H9 (cell line): ENCODE results near the gene CERKL. TPM values are rescaled to one million over a fixed set of nuclear protein-coding genes. Genes with fewer than 3 reads are reported as not detected.

ENCODE experiments used
- DNase-seq: peaks from one replicate; pipeline ENCODE4 v3.0.0-alpha.2; 2017
- H2AFZ ChIP-seq: one replicate; pipeline ENCODE4 v1.6.1; 2013; ENCODE audit warnings: mild to moderate bottlenecking, low read length, control low read depth, moderate library complexity
- H2AK5ac ChIP-seq: 2 replicates; pipeline ENCODE4 v1.6.1; 2013; ENCODE audit warnings: low read length, control low read depth, mixed read lengths; ENCODE audit not compliant: insufficient read length
- H2BK120ac ChIP-seq: one replicate; pipeline ENCODE4 v1.6.1; 2013; ENCODE audit warnings: low read depth, mild to moderate bottlenecking, low read length, control low read depth, inconsistent platforms; ENCODE audit not compliant: poor library complexity, severe bottlenecking
- H2BK12ac ChIP-seq: 2 replicates; pipeline ENCODE4 v1.6.1; 2013; ENCODE audit warnings: low read length, control low read depth, mixed read lengths, low read depth; ENCODE audit not compliant: insufficient read length
- H2BK15ac ChIP-seq: 2 replicates; pipeline ENCODE4 v1.6.1; 2013; ENCODE audit warnings: low read depth, low read length, control low read depth
- H2BK20ac ChIP-seq: one replicate; pipeline ENCODE4 v1.6.1; 2013; ENCODE audit warnings: low read depth, mild to moderate bottlenecking, low read length, control low read depth, inconsistent platforms; ENCODE audit not compliant: poor library complexity, severe bottlenecking
- H2BK5ac ChIP-seq: 2 replicates; pipeline ENCODE4 v1.6.1; 2013; ENCODE audit warnings: low read length, control low read depth, mixed read lengths; ENCODE audit not compliant: insufficient read length
- H3K14ac ChIP-seq: 2 replicates; pipeline ENCODE4 v1.6.1; 2013; ENCODE audit warnings: low read length, control low read depth; ENCODE audit not compliant: insufficient read depth
- H3K18ac ChIP-seq: 2 replicates; pipeline ENCODE4 v1.6.1; 2013; ENCODE audit warnings: low read depth, mild to moderate bottlenecking, mixed read lengths, low read length, control low read depth; ENCODE audit not compliant: insufficient read length
- H3K23ac ChIP-seq: 2 replicates; pipeline ENCODE4 v1.6.1; 2013; ENCODE audit warnings: low read length, control low read depth, mixed read lengths, low read depth; ENCODE audit not compliant: insufficient read length
- H3K23me2 ChIP-seq: 2 replicates; pipeline ENCODE4 v1.6.1; 2013; ENCODE audit warnings: low read depth, mild to moderate bottlenecking, mixed read lengths, low read length, control low read depth; ENCODE audit not compliant: insufficient read length, poor library complexity, severe bottlenecking
- H3K27ac ChIP-seq: 2 replicates; pipeline ENCODE4 v1.5.1; 2013; ENCODE audit warnings: low read length, control low read depth, mixed read lengths, low read depth; ENCODE audit not compliant: insufficient read length
- H3K27me3 ChIP-seq: 2 replicates; pipeline ENCODE4 v1.6.1; 2013; ENCODE audit warnings: low read length, control low read depth, inconsistent platforms; ENCODE audit not compliant: insufficient read depth
- H3K4ac ChIP-seq: 2 replicates; pipeline ENCODE4 v1.6.1; 2013; ENCODE audit warnings: low read depth, mild to moderate bottlenecking, control low read depth, inconsistent platforms, low read length, moderate library complexity
- H3K4me1 ChIP-seq: 2 replicates; pipeline ENCODE4 v1.6.1; 2013; ENCODE audit warnings: low read length, control low read depth, inconsistent platforms; ENCODE audit not compliant: insufficient read depth
- H3K4me2 ChIP-seq: 2 replicates; pipeline ENCODE4 v1.6.1; 2013; ENCODE audit warnings: low read length, control low read depth, mixed read lengths; ENCODE audit not compliant: insufficient read length, insufficient read depth
- H3K56ac ChIP-seq: 2 replicates; pipeline ENCODE4 v1.6.1; 2013; ENCODE audit warnings: low read depth, mild to moderate bottlenecking, mixed read lengths, low read length, control low read depth; ENCODE audit not compliant: insufficient read length
- H3K79me1 ChIP-seq: 2 replicates; pipeline ENCODE4 v1.6.1; 2013; ENCODE audit warnings: low read depth, mild to moderate bottlenecking, moderate library complexity, low read length, control low read depth, inconsistent platforms; ENCODE audit not compliant: insufficient read depth, poor library complexity, severe bottlenecking
- H3K79me2 ChIP-seq: 2 replicates; pipeline ENCODE4 v1.6.1; 2013; ENCODE audit warnings: low read length, control low read depth, inconsistent platforms; ENCODE audit not compliant: insufficient read depth
- H3K9ac ChIP-seq: 2 replicates; pipeline ENCODE4 v1.6.1; 2013; ENCODE audit warnings: low read length, control low read depth, mixed read lengths; ENCODE audit not compliant: insufficient read length; ENCODE audit errors: extremely low read depth
- H3K9me3 ChIP-seq: one replicate; pipeline ENCODE4 v1.6.1; 2013; ENCODE audit warnings: low read depth, low read length, inconsistent platforms; ENCODE audit not compliant: control insufficient read depth
- H3T11ph ChIP-seq: one replicate; pipeline ENCODE4 v1.6.1; 2013; ENCODE audit warnings: mild to moderate bottlenecking, low read length, control low read depth, inconsistent platforms
- H4K20me1 ChIP-seq: one replicate; pipeline ENCODE4 v1.6.1; 2013; ENCODE audit not compliant: control insufficient read depth, insufficient read length, insufficient read depth
- H4K5ac ChIP-seq: 2 replicates; pipeline ENCODE4 v1.6.1; 2013; ENCODE audit warnings: low read depth, mild to moderate bottlenecking, mixed read lengths, low read length, control low read depth; ENCODE audit not compliant: insufficient read length
- H4K8ac ChIP-seq: replicated peaks from 2 replicates; pipeline ENCODE4 v1.6.1; 2013; ENCODE audit warnings: low read length, control low read depth, mixed read lengths, low read depth; ENCODE audit not compliant: insufficient read length
- H4K91ac ChIP-seq: 2 replicates; pipeline ENCODE4 v1.6.1; 2013; ENCODE audit warnings: low read depth, mild to moderate bottlenecking, moderate library complexity, mixed read lengths, low read length, control low read depth; ENCODE audit not compliant: insufficient read length
- H3K27ac Mint-ChIP-seq, 3 experiments: 2 replicates in 2 of 3; 3 replicates in 1 of 3; pipeline ENCODE4 v1.8.0; 2020 to 2021; ENCODE audit warnings: mixed read lengths in 3 of 3, mild to moderate bottlenecking in 1 of 3, moderate library complexity in 1 of 3
- H3K27me3 Mint-ChIP-seq: 2 replicates; pipeline ENCODE4 v1.8.0; 2021; ENCODE audit warnings: low read depth, mild to moderate bottlenecking, moderate library complexity, mixed read lengths
- H3K36me3 Mint-ChIP-seq, 3 experiments: 2 replicates in 2 of 3; 3 replicates in 1 of 3; pipeline ENCODE4 v1.8.0; 2020 to 2021; ENCODE audit warnings: low read depth in 3 of 3, mixed read lengths in 3 of 3; ENCODE audit not compliant: insufficient read depth in 1 of 3
- H3K4me1 Mint-ChIP-seq, 2 experiments: 2 replicates each; pipeline ENCODE4 v1.8.0; 2020; ENCODE audit warnings: mixed read lengths in 2 of 2
- H3K4me3 Mint-ChIP-seq, 2 experiments: 2 replicates in 1 of 2; 3 replicates in 1 of 2; pipeline ENCODE4 v1.8.0; 2020 to 2021; ENCODE audit warnings: mild to moderate bottlenecking in 2 of 2, mixed read lengths in 2 of 2, moderate library complexity in 1 of 2
- H3K9me3 Mint-ChIP-seq, 2 experiments: 2 replicates in 1 of 2; 3 replicates in 1 of 2; pipeline ENCODE4 v1.8.0; 2020; ENCODE audit warnings: mild to moderate bottlenecking in 2 of 2, mixed read lengths in 2 of 2, moderate library complexity in 1 of 2
- WGBS: extraction: QIAGEN DNeasy Blood & Tissue Kit; methylation state at CpG from one replicate; pipeline ENCODE4 v1.1.7; 2013; ENCODE audit warnings: missing lambda C conversion rate, low lambda C conversion rate, mixed read lengths; ENCODE audit not compliant: insufficient read length; ENCODE audit errors: extremely low coverage; 5-methylcytosine and 5-hydroxymethylcytosine counted together
- total RNA-seq: library from RNA; stranded (reverse); gene quantifications from 2 replicates; pipeline ENCODE4 v1.2.1, GENCODE V29; 2021
- TF ChIP-seq, protein P1 (sequence below): fragments of 200-600 bp; sonication (generic); conservative IDR thresholded peaks from 3 replicates; pipeline ENCODE4 v1.8.0; 2021; ENCODE audit warnings: antibody characterized with exemption, mild to moderate bottlenecking

Gene CERKL
- total RNA-seq, 1 experiment from 2014 or later: not detected

DNA sequence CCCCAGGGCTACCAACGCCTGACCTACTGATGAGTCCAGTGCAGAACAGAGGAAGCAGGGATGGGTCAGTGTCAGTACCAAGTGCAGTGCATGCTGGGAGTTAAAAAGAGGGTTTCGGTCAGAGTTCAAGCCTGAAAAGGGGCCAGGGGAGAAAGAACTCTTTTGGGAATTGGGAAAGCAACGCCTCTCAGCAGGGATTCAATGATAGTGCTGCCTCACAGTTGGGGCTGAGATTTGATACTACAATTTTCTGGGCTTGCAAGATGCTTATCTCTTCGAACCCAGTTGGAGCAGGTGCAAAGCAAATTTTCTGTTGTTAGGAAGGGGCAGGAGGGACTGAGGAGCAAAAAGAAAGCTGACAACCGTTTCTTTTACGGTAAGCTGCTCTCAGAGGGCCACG is 82.6 kb downstream of the CERKL start:
- Mint-ChIP-seq H3K4me1 (peaks cover 4% of the 10 kb centered on the region in 2 experiments; a peak in 3 of 4 replicates), H3K36me3 (no peaks in the 10 kb centered on the region), H3K27ac (no peak overlapping the region; a peak in 1 of 7 replicates), H3K9me3 (no peaks in the 10 kb centered on the region), H3K27me3 (peaks cover 9% of the 10 kb centered on the region), H3K4me3 (no peak overlapping the region)
- Histone ChIP-seq H4K5ac (no peak overlapping the region), H3K14ac (no peak overlapping the region), H4K20me1 (no peaks in the 10 kb centered on the region), H2AK5ac (no peak overlapping the region), H3K27me3 (no peaks in the 10 kb centered on the region), H3K79me1 (no peaks in the 10 kb centered on the region), H3K9me3 (no peaks in the 10 kb centered on the region), H4K91ac (no peak overlapping the region), H3K4me2 (no peak overlapping the region), H3K18ac (no peak overlapping the region), H2BK20ac (no peak overlapping the region), H3K79me2 (no peaks in the 10 kb centered on the region), H2BK12ac (no peak overlapping the region), H3K4me1 (no peaks in the 10 kb centered on the region), H3K56ac (no peak overlapping the region), H3K4ac (no peak overlapping the region), H3K9ac (no peak overlapping the region), H2AFZ (no peak overlapping the region), H3K23me2 (peaks cover 2% of the 10 kb centered on the region), H2BK15ac (no peak overlapping the region), H3K23ac (no peak overlapping the region), H3K27ac (no peak overlapping the region), H2BK5ac (no peak overlapping the region), H3T11ph (no peak overlapping the region), H2BK120ac (no peak overlapping the region), H4K8ac (no peak overlapping the region)
- TF ChIP-seq, protein P1, sequence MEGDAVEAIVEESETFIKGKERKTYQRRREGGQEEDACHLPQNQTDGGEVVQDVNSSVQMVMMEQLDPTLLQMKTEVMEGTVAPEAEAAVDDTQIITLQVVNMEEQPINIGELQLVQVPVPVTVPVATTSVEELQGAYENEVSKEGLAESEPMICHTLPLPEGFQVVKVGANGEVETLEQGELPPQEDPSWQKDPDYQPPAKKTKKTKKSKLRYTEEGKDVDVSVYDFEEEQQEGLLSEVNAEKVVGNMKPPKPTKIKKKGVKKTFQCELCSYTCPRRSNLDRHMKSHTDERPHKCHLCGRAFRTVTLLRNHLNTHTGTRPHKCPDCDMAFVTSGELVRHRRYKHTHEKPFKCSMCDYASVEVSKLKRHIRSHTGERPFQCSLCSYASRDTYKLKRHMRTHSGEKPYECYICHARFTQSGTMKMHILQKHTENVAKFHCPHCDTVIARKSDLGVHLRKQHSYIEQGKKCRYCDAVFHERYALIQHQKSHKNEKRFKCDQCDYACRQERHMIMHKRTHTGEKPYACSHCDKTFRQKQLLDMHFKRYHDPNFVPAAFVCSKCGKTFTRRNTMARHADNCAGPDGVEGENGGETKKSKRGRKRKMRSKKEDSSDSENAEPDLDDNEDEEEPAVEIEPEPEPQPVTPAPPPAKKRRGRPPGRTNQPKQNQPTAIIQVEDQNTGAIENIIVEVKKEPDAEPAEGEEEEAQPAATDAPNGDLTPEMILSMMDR: no peak
- DNase-seq: no peak
- no CpG with 5 or more reads among the region's 7 CpGs for WGBS
